Parathyroid adenoma (tissue), 2 donors: Measurements from ENCODE around the gene CSMD2.

Source experiments
- H2AFZ ChIP-seq: fragments of 300-600 bp; sonication (generic); one replicate; pipeline ENCODE4 v1.7.0; 2017; ENCODE audit warnings: antibody characterized with exemption, mild to moderate bottlenecking
- H3K27ac ChIP-seq: fragments of 300-600 bp; sonication (generic); one replicate; pipeline ENCODE4 v1.7.0; 2017
- H3K27me3 ChIP-seq: fragments of 300-600 bp; sonication (generic); one replicate; pipeline ENCODE4 v1.7.0; 2017; ENCODE audit warnings: low read length; ENCODE audit not compliant: control insufficient read depth, insufficient read depth
- H3K36me3 ChIP-seq: fragments of 300-600 bp; sonication (generic); one replicate; pipeline ENCODE4 v1.7.0; 2017; ENCODE audit warnings: low read length; ENCODE audit not compliant: control insufficient read depth, insufficient read depth
- H3K4me1 ChIP-seq: fragments of 300-600 bp; sonication (generic); one replicate; pipeline ENCODE4 v1.7.0; 2017; ENCODE audit warnings: control low read depth
- H3K4me2 ChIP-seq: fragments of 300-600 bp; sonication (generic); one replicate; pipeline ENCODE4 v1.7.0; 2017; ENCODE audit warnings: low read length
- H3K4me3 ChIP-seq: fragments of 300-600 bp; sonication (generic); one replicate; pipeline ENCODE4 v1.7.0; 2017; ENCODE audit warnings: low read depth, low read length
- H3K79me2 ChIP-seq: fragments of 300-600 bp; sonication (generic); one replicate; pipeline ENCODE4 v1.7.0; 2017; ENCODE audit warnings: control low read depth
- H3K9ac ChIP-seq: fragments of 300-600 bp; sonication (generic); one replicate; pipeline ENCODE4 v1.7.0; 2017; ENCODE audit warnings: mild to moderate bottlenecking
- H3K9me3 ChIP-seq: fragments of 300-600 bp; sonication (generic); one replicate; pipeline ENCODE4 v1.7.0; 2017; ENCODE audit warnings: low read length; ENCODE audit not compliant: control insufficient read depth
- TF ChIP-seq, protein P1 (sequence below): fragments of 300-600 bp; sonication (generic); IDR thresholded peaks from one replicate; pipeline ENCODE4 v1.7.0; 2017; ENCODE audit warnings: antibody characterized with exemption, mild to moderate bottlenecking
- donor health status: primary hyperparathyroidism.

CSMD2 gene

DNA sequence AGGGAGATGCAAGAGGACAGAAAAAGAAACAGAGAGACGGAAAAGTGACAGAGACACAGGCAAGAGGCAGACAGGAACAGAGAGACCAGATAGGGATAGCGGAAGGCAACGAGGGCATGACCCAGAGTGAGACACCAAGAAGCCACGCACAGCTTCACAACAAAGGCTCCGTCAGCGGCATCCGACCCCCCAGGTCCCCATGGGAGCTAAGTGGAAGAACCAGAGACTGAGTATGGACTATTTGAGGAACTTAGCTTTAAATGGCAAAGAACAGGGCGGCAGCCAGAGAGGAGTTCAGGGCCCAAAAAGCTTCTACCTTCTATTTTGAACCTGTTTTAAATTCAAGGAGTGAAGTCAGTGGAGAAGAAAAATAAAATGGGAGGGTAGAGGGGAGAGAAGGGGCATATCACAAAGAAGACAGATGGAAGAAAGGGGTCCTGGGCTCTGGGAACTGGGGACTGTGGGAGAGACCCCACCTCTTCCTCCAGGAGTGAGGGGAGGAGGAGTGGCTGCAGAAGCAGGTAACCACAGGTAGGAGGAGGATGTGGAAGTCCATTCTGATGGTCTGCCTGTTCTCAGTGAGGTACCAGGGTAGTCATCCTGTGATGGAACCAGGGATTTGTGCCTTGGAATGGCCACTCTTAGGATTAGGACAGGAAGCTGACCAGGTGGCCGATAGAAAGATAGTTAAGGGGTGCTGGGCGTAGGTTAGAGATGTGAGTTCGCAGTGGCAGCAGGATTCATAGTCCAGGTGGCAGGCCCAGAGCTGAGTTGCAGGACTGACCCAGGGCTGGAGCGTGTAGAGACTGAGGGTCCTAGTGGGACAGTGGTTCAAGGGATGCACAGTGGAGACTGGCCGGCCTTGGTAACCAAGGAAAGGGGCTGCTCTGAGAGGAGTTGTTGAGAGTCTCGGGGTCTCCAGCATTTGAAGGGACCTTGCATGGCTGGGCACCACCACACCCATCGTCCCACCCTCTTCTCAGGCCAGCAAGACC lies 37.7 kb downstream of the CSMD2 start:
- H3K36me3 ChIP-seq: no peaks in the 10 kb centered on the region

DNA sequence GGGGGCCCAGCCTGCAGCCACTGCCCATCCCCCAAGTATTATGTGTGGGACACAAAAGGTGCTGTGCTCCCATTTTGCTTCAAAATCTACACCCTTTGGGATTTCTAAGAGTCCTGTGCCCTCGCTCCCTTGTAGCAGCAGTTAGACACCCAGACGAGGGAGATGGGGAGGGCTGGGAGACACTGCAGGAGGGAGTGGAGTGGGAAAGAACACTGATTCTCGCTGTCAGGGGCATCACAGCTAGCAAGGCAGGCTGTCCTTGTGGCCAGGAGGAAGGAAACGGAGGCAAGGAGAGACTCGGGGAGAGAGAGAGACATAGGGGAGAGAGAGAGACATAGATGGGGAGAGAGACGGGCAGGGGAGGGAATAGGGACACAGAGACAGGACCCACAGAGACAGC lies 38.5 kb downstream of the CSMD2 start:
- Histone ChIP-seq H3K36me3 (no peaks in the 10 kb centered on the region), H3K79me2 (no peaks in the 10 kb centered on the region), H3K9ac (no peak overlapping the region), H3K27ac (no peak overlapping the region), H2AFZ (no peak overlapping the region), H3K4me2 (no peak overlapping the region), H3K27me3 (no peaks in the 10 kb centered on the region), H3K9me3 (no peaks in the 10 kb centered on the region), H3K4me3 (no peak overlapping the region), H3K4me1 (no peaks in the 10 kb centered on the region)
- TF ChIP-seq, protein P1, sequence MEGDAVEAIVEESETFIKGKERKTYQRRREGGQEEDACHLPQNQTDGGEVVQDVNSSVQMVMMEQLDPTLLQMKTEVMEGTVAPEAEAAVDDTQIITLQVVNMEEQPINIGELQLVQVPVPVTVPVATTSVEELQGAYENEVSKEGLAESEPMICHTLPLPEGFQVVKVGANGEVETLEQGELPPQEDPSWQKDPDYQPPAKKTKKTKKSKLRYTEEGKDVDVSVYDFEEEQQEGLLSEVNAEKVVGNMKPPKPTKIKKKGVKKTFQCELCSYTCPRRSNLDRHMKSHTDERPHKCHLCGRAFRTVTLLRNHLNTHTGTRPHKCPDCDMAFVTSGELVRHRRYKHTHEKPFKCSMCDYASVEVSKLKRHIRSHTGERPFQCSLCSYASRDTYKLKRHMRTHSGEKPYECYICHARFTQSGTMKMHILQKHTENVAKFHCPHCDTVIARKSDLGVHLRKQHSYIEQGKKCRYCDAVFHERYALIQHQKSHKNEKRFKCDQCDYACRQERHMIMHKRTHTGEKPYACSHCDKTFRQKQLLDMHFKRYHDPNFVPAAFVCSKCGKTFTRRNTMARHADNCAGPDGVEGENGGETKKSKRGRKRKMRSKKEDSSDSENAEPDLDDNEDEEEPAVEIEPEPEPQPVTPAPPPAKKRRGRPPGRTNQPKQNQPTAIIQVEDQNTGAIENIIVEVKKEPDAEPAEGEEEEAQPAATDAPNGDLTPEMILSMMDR: no peak

More for the DNA sequence above, 37.7 kb downstream of the CSMD2 start:
- H3K27me3 ChIP-seq: no peaks in the 10 kb centered on the region
- TF ChIP-seq, protein P1: no peak
- no peaks in the 10 kb centered on the region for H3K9me3 ChIP-seq
- no peaks in the 10 kb centered on the region for H3K4me1 ChIP-seq
- H2AFZ ChIP-seq: no peak overlapping the region
- H3K79me2 ChIP-seq: no peaks in the 10 kb centered on the region
- H3K27ac ChIP-seq: no peak overlapping the region
- no peak overlapping the region for H3K9ac ChIP-seq
- no peak overlapping the region for H3K4me2 ChIP-seq
- no peak overlapping the region for H3K4me3 ChIP-seq

DNA sequence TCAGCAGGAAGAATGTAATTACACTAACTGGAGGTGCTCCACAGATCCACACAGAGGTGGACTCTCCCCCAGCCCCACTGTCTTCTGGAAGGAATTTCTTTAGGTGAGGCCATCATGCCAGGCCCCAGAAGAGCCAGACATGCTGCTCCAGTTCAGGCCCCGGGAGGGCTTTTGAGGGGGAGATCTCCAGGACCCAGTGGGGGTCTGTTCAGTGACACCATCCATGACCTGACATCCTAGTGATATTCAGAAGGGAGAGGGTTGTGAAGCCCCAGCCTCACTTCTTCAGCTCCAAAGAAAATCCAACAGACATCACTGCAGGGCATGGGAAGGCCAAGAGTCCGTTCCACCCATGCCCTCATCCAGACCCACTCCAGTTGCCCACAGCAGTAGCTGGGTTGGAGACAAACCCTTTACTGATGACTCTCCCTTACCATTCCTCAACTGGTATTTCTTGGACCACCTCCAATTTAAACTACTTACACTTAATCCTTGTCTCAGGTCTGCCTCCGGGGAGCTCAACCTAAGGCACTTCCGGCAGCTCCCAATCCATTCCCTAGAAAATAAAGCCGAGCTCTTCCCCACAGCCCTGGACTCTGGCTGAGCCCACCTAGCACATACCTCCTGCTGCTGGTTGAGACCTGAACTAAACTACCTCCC lies 39.2 kb downstream of the CSMD2 start:
- Histone ChIP-seq H3K4me3 (no peak overlapping the region), H3K27me3 (no peaks in the 10 kb centered on the region), H3K36me3 (no peaks in the 10 kb centered on the region), H3K4me2 (no peak overlapping the region), H3K4me1 (no peaks in the 10 kb centered on the region), H3K9ac (no peak overlapping the region), H3K9me3 (no peaks in the 10 kb centered on the region), H2AFZ (no peak overlapping the region), H3K79me2 (no peaks in the 10 kb centered on the region), H3K27ac (no peak overlapping the region)
- TF ChIP-seq, protein P1: no peak

DNA sequence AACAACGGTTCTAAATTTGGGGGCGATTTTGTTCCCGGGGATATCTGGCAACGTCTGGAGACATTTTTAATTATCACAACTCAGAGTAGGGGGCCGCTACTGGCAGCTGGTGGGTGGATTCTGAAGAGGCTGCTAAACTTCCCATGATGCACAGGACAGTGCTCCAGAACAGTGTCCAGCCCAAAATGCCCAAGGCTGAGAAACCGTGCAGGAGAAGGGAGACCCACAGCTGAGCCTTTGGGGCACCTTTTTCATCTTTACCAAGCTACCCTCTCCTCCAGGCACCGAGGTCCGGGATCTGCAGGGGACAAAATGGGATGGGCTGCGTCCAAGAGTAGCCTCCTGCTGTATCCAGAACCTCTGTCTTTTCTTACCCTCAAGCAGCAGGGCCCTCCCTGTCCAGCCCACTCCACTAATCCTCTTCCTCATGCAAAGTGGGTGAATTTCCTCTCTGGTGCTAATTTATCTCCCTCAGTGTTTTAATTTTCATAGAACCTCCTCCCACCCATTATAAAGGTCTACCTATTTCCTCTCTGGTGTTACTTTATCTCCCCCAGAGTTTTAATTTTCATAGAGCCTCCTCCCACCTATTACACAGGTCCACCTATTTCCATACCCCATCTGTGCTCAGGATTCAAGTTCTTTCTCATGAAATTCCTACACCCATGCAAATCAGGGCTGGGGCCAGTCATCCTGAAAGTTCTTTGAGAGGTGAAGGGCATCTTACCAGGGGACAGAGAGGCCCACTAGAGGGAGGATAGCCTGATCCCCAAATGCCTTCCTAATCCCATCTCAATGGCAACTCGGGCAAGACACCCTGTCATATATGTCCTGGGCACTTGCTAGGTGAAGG lies 42.7 kb downstream of the CSMD2 start:
- no peak overlapping the region for H3K9ac ChIP-seq
- H3K9me3 ChIP-seq: no peaks in the 10 kb centered on the region
- TF ChIP-seq, protein P1: no peak
- no peaks in the 10 kb centered on the region for H3K36me3 ChIP-seq
- no peaks in the 10 kb centered on the region for H3K4me1 ChIP-seq
- no peak overlapping the region for H3K4me2 ChIP-seq
- H3K4me3 ChIP-seq: no peak overlapping the region
- H3K27ac ChIP-seq: no peak overlapping the region
- no peaks in the 10 kb centered on the region for H3K79me2 ChIP-seq
- H2AFZ ChIP-seq: no peak overlapping the region
- no peaks in the 10 kb centered on the region for H3K27me3 ChIP-seq
